Mucosa of gallbladder (tissue), 1 donor: ENCODE data around the gene PLA2G5. TPM values are rescaled to one million over a fixed set of nuclear protein-coding genes. Genes with fewer than 3 reads are reported as not detected.

Experiments
- DNase-seq: peaks from one replicate; pipeline ENCODE4 v3.0.0-alpha.2; 2020; ENCODE audit warnings: low spot score
- total RNA-seq: library from RNA; stranded (reverse); gene quantifications from one replicate; pipeline ENCODE4 v1.2.1, GENCODE V29; 2021
- donor health status: DM: no; HTN: no; CAD: no.

The PLA2G5 gene
- total RNA-seq, 1 donor from 2014 or later, result 4.9 TPM

DNA sequence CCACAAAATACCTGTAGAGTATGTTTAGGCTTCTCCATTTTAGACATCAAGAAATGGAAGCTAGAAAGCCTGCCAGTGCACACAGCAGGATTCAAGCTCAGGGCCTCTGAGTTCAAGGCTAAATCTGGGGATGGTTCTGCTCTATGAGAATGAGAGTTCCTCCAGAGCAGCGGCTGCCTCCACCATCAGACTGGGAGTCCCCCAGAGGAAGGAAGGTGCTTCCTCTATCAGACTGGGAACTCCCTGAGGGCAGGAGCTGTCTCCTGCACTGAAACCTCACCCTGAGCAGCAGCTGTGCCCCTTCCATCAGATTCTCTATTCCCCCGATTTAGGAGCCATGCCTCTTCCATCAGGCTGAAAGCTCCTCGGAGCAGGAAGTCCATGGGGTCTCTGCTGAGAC is 20.1 kb downstream of the PLA2G5 start:
- DNase-seq, result no peak

DNA sequence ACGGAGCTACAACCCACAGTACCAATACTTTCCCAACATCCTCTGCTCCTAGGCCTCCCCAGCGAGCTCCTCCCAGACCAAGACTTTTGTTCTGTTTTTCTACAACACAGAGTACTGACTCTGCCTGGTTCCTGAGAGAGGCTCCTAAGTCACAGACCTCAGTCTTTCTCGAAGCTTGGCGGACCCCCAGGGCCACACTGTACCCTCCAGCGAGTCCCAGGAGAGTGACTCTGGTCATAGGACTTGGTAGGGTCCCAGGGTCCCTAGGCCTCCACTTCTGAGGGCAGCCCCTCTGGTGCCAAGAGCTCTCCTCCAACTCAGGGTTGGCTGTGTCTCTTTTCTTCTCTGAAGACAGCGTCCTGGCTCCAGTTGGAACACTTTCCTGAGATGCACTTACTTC is 20.6 kb downstream of the PLA2G5 start:
- DNase-seq, result no peak

DNA sequence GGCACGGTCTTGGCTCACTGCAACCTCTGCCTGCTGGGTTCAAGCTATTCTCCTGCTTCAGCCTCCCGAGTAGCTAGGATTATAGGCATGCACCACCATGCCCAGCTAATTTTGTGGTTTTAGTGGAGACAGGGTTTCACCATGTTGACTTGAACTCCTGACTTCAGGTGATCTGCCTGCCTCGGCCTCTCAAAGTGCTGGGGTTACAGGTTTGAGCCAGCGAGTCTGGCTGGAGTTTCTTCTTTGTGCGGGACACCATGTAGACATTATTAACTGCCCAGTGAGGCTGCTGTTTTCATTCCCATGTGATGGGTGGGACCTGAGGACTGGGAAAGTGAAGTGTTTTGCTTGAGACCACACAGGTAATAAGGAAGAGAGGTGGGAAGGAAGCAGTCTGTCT is 23.3 kb downstream of the PLA2G5 start:
- no peak for DNase-seq

DNA sequence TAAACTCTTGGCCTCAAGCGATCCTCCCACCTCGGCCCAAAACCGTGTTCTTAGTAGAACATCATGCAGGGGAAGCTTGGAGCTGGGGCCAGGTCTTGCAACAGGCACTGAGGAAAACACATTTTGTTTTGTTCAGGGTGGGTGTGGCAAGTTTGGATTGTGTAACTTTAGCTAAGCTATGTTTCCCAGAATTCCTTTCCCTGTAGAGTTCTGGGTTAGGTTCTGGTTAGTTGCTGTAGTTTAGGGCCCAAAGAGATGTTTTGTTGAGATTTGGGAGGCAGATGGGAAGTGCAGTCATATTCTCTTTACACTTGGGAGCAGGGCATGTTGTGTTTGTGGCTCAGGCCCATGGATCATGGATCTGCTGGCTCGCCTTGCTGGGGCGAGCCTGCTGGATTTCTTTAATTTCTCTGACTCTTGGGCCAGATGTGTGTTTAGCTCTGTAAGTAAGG is 24.0 kb downstream of the PLA2G5 start:
- DNase-seq, result peak; percentile 25

DNA sequence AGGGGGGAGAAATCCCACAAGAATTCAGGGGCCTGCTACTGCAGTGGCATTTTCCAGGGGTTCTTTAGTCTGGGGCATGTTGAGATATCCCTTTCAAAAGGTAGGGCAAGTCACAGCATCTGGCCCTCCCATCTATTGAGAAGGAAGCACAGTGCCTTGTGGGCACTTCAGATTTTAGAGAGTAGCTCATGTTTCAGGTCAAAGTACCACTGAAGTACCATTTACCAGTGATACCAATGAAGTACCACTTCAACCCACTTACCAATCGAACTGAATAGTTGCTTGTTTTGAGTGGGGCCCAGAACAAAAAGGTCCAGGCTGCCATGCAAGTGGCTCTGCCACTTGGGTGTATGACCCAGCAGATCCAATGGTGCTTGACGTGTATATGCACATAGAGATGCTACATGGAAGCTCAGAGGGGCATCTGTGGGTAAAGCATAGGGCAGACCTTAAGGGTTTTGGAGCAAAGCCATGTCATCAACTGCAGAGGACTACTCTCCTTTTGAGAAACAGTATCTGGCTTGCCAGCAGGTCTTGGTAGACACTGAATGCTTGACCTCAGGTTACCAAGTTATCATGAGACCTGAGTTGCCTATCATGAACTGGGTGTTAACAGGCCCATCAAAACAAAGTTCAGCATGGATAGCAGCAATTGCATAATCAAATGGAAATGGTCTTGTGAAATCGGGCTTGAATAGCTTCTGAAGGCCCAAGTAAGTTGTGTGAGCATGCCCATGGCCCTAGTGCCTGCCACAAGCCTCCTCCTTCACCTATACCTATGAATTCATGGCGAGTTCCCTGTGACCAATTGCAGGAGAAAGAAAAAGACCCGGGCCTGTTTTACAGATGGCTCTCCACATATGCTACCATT is 25.8 kb downstream of the PLA2G5 start:
- DNase-seq, result no peak

DNA sequence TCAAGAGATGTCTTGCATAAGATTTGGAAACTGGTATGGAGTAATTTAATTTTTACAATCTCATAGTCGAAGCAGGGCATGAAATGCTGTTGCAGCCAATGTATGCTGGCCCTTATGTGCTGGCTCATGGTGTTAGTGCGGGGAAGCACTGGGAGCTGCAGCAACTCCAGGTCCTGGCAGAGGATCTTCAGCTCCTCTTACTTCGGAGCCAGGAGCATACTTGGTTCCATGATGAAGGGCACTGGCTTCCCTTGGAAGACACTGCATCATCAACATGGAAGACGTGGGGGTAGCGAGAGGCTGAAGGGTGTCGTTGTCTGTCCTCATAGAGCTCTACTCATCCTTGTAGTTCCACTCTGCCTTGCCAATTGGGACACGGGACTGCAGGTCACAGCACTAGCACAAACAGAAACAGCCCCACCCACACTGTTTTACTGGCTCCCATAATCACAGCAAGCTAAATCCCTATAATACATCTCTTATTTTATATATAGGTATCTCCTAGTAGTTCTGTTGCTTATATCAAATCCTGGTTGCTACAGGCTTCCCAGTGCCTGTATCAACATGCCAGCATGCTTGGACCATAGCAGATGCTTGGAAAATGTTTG is 26.9 kb downstream of the PLA2G5 start:
- no peak for DNase-seq

DNA sequence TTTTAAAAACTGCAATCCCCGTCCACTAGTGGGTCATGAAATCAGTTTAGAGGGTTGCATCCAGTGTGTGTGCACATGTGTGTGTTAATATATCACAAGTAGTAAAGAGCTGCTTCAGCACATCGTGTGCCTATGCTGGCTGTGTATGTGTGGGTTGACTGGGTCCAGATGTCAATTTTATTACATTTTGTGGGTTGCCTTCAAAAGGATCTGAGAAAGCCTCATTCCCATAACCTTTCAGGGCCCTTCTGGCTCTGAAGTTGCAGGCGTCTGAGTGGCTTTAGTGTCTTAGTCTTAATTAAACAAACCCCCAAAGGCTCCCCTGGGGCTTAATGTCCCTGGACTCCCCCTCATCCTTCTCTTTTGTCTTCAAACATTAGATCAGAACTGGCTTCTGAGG is 29.5 kb downstream of the PLA2G5 start:
- DNase-seq, result no peak

DNA sequence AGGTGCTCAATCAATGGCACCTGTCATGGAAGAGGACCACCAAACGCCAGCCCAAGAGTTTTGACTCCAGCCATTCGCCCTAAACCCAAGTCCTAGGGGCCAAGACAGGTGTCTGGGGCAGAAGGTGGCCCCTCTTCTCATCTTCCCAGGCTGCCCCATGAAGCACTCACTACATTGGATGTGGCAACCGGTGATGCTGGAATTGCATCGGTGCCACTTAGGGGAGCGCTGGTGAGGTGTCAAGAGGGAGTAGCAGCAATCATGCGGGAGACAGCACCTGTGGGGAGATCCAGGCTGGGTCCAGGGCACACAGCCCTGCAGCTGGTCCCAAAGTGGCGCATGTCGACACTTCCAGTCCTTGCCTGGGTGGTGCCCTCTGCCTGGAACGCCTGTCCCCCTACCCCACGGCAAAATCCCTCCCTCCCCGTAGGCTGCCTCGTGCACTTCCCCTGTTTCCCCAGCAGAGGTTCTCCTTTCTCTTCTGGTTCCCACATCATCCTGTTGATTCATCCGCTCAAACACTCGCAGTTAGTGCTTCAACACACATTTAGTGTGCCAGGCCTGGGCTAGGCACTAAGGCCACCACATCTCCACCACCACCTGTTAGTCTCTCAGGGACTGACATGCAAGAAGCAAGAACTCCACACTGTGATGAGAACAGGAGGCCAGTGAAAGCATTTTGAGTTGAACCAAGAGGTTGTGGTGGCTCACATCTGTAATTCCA is 30.8 kb downstream of the PLA2G5 start:
- peak; percentile 36 for DNase-seq

DNA sequence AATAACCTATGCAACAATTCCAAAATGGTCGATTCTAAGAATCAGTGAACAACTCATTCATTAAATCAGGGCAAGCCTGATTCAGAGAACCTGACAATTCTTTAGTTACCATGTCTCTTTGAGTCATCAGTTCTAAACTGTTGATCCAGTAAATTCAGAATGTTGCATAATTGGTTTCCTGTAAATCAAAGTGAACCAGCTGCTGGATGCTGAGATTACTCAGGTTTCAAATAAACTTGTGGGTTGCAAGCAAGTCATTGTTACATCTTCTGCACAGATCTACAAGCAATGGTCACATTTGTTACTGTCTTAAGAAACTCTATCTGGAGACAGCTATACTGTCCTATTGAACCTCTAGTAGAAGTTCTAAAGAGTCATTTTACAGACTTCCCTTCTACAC is 32.9 kb downstream of the PLA2G5 start:
- no peak for DNase-seq

DNA sequence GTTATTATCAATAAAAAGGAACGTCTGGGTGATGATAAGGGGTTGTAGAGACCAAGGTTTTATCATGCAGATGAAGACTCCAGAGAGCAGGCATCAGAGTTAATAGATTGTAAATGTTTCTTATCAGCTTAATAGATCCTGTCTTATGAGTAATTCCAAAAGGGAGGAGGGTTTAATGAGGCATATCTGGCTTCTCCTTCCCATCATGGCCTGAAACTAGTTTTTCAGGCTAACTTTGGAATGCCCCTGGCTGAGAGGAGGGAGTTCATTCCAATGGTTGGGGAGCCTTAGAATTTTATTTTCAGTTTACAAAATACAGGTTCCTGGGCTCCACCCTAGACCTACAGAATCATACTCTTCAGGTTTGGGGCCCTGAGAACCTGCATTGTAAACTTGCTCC is 35.9 kb downstream of the PLA2G5 start:
- DNase-seq, result no peak

DNA sequence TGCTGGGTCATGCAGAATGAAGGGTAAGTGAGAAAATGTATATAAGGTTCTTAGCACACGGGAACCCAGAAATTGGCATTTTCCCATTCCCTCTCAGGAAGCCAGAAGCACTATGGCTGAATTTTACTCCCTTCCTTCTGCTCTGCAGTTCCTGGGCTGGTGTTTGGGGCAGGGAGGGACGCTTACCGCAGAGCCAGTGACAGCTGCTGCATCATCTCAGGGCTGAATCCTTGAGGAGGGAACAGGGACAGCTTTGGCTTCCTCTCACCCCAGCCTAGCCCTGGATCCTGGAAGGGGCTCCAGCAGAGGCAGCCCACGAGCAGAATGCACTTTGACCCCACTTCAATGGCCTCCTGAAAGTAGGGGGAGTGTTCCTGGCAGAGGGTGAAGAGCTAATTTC is 37.4 kb downstream of the PLA2G5 start:
- no peak for DNase-seq

DNA sequence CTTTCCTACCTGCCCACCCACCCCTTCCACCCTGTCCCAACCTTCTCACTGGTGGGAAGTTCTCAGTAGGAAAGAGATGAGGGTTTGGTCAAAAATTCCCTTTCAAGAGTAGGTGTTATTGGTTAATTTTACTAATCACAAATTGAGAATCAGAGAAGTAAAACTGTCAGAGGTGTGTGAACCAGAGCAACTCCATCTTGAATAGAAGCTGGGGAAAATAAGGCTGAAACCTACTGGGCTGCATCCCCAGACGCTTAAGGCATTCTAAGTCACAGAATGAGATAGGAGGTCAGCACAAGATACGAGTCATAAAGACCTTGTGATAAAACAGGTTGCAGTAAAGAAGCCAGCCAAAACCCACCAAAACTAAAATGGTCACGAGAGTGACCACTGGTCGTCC is 37.8 kb downstream of the PLA2G5 start:
- no peak for DNase-seq

DNA sequence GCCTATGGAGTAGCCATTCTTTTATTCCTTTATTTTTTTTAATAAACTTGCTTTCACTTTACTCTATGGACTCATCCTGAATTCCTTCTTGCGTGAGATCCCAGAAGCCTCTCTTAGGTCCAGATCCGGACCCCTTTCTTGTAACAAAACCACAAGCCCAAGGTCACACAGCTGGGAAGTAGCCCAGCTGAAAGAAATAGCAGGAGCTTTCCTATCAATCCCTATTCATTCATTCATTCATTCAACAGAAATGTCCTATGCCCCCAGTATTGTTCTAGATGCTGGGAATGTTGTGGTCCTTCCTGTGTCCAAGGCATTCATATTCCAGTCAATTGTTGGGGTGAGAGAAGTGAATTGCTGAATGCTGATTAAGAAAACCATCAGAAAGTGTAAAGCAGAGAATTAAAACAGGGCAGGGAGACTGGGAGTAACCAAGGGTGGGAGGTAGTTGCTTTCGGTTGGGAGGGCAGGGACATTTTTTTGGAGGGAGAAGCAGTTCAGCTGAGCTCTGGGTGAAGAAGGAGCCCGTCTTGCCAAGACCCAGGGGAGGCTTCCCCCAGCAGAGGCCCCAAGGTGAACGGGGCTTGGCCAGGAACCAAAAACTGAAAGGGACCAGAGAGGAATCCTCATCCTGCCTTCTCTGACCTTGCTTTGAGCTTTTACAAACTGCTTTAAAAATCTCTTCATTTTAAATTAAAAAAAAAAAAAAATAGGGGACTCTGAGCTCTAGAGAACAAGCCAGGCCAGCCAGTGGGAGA is 38.6 kb downstream of the PLA2G5 start:
- DNase-seq, result no peak

DNA sequence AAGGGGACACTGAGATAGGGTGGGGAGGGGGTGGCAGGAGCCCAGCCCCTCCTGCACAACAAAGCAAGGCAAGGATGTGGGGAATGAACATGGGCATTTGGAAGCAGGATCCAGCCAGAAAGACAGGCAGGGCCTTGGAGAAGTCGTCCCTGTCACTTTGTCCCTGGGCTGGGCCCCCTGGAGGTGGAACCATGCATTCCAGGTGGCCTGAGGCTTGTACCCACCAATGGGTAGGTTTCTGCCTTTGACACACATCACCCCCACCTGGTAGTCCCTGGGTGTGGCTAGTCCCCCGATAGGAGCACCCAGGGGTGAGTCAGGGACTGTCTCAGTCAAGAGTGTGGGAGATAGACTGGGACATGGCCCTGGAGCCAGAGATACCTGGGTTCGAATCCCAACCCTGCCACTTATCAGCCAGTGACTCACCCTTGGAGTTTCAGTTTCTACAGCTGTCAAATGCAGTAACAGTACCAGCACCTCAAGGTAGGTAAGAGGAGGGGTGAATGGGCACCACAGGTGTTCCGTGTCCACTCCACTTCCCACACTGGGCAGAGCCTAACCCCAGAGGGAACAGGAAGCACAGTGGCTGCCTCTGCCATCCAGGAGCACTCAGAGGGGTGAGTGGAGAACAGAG is 39.3 kb downstream of the PLA2G5 start:
- DNase-seq, result no peak

DNA sequence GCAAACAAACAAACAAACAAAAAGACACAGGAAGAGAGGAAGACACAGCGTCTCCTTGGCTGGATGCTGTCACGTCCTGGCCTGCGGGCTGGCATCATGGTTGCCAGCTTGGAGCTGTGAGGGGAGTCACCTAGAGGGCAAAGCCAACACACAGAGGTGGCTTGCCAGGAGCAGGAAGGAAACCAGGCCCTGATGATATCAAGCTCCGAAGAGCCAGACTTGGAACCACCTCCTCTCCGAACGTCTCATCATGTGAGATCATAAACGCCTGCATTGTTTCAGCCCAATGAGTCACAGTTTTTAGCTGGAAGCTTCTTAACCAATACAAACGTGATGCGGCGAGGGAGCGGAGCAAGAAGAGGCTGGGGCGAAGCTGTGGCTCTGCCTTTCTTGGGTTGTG is 40.7 kb downstream of the PLA2G5 start:
- peak; percentile 30 for DNase-seq

DNA sequence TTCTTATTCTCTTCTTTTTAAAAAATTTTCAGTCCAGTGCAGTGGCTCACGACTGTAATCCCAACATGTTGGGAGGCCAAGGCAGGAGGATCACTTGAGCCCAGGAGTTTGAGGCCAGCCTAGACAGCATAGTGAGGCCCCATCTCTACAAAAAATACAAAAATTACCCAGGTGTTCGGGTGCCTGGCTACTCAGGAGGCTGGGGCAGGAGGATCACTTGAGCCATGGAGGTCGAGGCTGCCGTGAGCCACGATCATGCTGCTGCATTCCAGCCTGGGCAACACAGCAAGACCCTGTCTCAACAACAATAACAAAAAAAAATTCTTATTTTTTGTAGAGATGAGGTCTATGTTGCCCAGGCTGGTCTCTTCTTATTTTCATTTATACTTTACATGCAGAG is 41.5 kb downstream of the PLA2G5 start:
- no peak for DNase-seq

DNA sequence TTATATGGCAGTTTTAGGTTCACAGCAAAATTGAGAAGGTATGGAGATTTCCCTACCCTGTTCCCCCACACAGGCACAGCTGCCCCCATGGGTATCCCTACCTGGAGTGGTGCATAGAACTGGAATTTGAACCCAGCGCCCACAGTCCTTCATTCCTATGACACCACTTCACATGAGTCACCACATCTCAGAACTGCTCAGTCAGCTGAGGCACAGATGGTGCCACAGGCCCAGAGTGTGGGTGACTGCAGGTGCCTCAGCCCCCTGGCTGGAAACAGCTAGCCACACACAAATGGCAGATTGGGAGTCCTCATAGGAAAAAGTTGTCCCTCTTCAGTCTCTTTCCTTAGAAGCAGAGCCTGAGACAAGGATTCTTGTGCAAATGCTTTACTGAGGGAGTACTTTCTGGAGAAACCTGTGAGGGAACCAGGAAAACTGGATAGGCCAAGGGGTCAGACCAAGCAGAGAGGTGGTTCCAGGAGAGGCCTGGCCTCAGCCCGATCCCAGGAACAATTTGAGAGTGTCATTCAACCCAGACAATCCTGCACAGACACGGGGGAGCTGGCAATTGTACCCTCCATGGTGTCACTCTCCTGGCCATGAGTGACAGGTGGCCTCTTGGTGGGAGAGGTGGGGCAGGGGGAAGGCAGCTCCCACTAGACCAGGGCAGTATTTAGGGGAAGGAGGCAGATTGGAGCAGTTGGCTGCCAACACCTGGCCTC is 42.4 kb downstream of the PLA2G5 start:
- no peak for DNase-seq

DNA sequence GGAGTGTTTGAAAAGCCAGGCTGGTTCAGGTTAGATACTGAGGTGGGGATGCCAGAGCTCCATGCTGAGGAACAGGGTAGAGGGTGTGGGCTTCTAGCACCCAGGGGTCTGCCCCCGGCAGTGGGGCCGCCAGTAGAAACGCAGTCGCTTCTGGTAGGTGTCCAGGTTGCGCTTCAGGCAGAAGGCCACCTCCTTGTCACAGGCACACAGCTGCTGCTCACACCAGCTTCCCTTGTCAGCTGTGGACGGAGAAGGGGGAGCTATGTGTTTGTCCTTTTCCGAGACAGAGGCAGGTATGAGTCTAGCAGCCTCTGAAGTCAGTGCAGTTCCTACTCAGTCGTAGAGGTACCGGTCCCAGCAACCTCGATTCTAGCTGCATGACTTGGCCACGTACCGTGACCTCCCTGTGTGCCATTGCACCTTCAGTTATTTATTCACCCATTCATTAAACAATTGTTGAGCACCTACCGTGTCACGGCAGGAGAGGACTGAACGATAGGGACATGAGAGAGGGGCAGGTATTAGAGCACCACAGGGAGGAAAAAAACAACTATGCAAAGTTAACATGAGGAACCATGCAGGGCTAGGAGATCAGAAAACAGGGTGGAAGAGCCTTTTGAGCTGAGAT is 44.1 kb downstream of the PLA2G5 start:
- DNase-seq, result peak; percentile 27

DNA sequence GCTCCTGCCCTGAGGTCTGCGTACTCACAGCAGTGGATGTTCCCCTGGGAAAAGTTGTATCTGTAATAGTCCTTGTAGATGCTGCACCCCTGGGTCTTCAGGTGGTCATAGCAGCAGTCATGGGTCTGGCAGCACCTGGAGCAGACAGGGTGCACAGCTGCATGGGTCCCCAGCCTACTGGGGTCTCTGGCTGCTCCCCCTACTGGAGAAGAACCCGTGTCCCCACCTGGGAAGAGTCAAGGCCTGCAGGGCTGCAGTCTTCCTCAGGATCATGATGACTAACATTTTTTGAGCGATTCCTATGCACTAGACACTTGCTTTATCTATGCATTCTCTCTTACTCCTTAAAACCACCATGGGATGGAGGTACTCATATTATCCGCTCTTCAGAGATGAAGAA is 45.5 kb downstream of the PLA2G5 start:
- no peak for DNase-seq

DNA sequence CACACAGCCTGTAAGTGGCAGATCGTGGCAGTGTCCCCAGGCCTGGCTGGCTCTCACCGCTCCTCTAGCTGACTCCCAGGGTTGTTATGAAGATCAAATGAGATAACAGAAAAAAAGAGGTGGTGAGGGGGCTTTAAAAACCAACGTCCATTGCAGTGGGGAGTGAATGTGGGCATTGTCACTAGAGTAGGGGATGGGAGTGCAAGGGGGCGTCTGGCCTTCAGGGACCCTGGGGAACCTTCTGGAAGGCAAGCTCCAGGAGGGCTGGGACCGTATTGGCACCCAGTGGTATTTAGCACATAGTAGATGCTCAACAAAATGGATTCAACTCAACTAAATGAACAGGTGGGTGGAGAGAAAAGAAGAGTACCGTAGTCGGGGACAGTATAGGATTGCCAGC is 45.9 kb downstream of the PLA2G5 start:
- DNase-seq, result no peak
